ENCODE measurements around the gene CES2. TPM values are rescaled to one million over a fixed set of nuclear protein-coding genes. Genes with fewer than 3 reads are reported as not detected.

Gene CES2
- total and polyA plus RNA-seq, 9 of the 15 experiments (the other 6 are each of a cell fraction or from before 2014, with no cell fraction given), result 2.2 to 37.9 (median 24.4) TPM

DNA sequence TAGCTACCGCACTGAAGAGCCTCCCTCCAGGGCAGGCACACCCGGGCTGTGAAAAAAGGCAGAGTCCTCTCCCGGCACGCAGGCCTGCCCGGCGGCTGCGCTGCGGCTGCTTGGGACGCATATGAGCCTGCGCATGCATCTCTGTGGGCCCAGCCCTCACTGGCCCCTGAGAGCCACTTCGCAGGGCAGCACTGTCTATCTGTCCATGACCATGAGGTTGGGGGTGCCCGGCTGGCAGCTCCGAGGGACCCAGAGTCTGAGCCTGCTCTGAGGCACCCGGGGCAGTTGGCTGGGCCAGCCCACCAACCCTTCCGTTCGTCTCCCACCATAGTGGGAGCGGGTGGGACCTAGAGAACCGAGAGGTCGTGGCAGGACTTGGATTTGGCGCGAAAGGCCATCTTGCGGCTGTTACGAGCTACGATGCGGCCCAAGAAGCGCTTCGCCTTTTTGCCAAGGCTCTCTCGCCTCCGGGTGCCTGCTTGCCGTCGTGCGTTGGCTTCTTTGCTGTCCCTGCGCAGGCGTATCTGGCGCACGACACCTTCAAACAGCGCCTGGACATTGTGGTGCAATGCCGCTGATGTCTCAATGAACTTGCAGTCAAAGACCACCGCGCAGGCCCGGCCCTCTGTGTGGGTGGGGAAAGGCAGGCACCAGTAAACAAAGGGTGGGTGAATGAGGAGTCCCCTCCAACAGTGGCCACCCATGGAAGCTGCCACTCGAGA lies 13.4 kb upstream of the CES2 start:
- no TSS peak for BruUV-seq (replicated peaks)
- H3K9me1 ChIP-seq (ENCODE audit: control insufficient read depth, insufficient read depth, low read length), result no peaks in the 10 kb centered on the region
- peak overlapping the region in 1 of 2 experiments; percentile 78; a peak in 2 of 4 replicates for H3K9ac ChIP-seq (ENCODE audit: insufficient read depth in 1 of 2, low read depth in 2 of 2, low read length in 2 of 2)
- TF ChIP-seq ILK (tag; IDR thresholded peaks at IDR 0.05; ENCODE audit: borderline replicate concordance, low read depth) (no peak), ZNF75A (CRISPR knock-in tag; IDR thresholded peaks at IDR 0.05) (no peak), IRF2 (CRISPR knock-in tag; IDR thresholded peaks at IDR 0.05) (no peak), NRF1 (conservative IDR thresholded peaks at IDR 0.05 in 1 of 2, IDR thresholded peaks at IDR 0.05 in 1 of 2) (peak; percentile 62 to 67), ZNF12 (CRISPR knock-in tag; IDR thresholded peaks at IDR 0.05) (no peak), BMI1 (IDR thresholded peaks at IDR 0.05; ENCODE audit: low read length) (no peak)
- TF ChIP-seq, protein P1, sequence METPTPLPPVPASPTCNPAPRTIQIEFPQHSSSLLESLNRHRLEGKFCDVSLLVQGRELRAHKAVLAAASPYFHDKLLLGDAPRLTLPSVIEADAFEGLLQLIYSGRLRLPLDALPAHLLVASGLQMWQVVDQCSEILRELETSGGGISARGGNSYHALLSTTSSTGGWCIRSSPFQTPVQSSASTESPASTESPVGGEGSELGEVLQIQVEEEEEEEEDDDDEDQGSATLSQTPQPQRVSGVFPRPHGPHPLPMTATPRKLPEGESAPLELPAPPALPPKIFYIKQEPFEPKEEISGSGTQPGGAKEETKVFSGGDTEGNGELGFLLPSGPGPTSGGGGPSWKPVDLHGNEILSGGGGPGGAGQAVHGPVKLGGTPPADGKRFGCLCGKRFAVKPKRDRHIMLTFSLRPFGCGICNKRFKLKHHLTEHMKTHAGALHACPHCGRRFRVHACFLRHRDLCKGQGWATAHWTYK (CRISPR knock-in tag; IDR thresholded peaks at IDR 0.05), result no peak
- TF ChIP-seq, protein P2, sequence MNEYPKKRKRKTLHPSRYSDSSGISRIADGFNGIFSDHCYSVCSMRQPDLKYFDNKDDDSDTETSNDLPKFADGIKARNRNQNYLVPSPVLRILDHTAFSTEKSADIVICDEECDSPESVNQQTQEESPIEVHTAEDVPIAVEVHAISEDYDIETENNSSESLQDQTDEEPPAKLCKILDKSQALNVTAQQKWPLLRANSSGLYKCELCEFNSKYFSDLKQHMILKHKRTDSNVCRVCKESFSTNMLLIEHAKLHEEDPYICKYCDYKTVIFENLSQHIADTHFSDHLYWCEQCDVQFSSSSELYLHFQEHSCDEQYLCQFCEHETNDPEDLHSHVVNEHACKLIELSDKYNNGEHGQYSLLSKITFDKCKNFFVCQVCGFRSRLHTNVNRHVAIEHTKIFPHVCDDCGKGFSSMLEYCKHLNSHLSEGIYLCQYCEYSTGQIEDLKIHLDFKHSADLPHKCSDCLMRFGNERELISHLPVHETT (CRISPR knock-in tag; conservative IDR thresholded peaks at IDR 0.05 in 1 of 2, IDR thresholded peaks at IDR 0.05 in 1 of 2), result no peak
- ChIA-PET CTCF (ENCODE audit: low intra/inter-chr PET ratio) (interaction anchor here (0.6 kb wide), 1 partner anchor 14 kb away, joined by 3 read pairs; no protein-coding TSS in a partner anchor), POLR2A (interaction anchor here (1.7 to 2.0 kb wide), 3 partner anchors 9 to 11 kb away, joined by 6 to 11 read pairs (median 8); partner anchors contain the start of gene CIAO2B)
- in situ Hi-C loops (cut with MboI), result no loop called here
- DNase-seq (ENCODE audit: extremely low read depth in 1 of 4, low spot score in 3 of 4) (no peak), ATAC-seq (no peak), FAIRE-seq (no peak)
- H3K27ac ChIP-seq (ENCODE audit: extremely low read depth, low read depth, low read length), result no peak overlapping the region
- intact Hi-C loops (cut with micrococcal nuclease), result no loop called here
- WGBS (ENCODE audit: insufficient coverage, low coverage, missing lambda C conversion rate), result 39% methylated on average over 39 of the region's 42 CpGs
- H3K4me1 ChIP-seq (replicated peaks in 1 of 2; ENCODE audit: control insufficient read depth in 2 of 2, insufficient read depth in 2 of 2, low read length in 2 of 2), result peaks cover 0 to 32% of the 10 kb centered on the region in 2 experiments; a peak in 3 of 5 replicates
- no peak overlapping the region for H3K4me3 ChIP-seq
- no peak overlapping the region for H2AFZ ChIP-seq (ENCODE audit: low read depth, low read length)
- H3K36me3 ChIP-seq (ENCODE audit: control insufficient read depth, insufficient read depth, low read length), result no peaks in the 10 kb centered on the region
- no peaks in the 10 kb centered on the region; the same call in 1 of the 2 replicates for H4K20me1 ChIP-seq (replicated peaks; ENCODE audit: control insufficient read depth, insufficient read depth, low read length)
- peaks cover 4 to 56% of the 10 kb centered on the region in 2 experiments; a peak in 2 of 5 replicates for H3K27me3 ChIP-seq (ENCODE audit: control insufficient read depth in 2 of 2, insufficient read depth in 2 of 2, low read length in 2 of 2)
- no peak overlapping the region for H3K4me2 ChIP-seq (ENCODE audit: insufficient read depth, low read length)
- no peaks in the 10 kb centered on the region for H3K79me2 ChIP-seq (ENCODE audit: control insufficient read depth, insufficient read depth, low read length)
- H3K9me3 ChIP-seq (replicated peaks; ENCODE audit: control insufficient read depth, insufficient read depth, low read depth, low read length), result no peaks in the 10 kb centered on the region
